WTC11 (cell line): ENCODE measurements around the gene RBM39. TPM values are rescaled to one million over a fixed set of nuclear protein-coding genes. Genes with fewer than 3 reads are reported as not detected.
A peak's percentile ranks its signal among the peaks of the same experiment; 100 is the strongest.

Source experiments
- AFF4 ChIP-seq: sonication (generic); formaldehyde crosslinking; IDR thresholded peaks from 2 replicates; pipeline ENCODE4 v1.8.1; 2023; ENCODE audit warnings: mild to moderate bottlenecking, missing genetic modification reagents, borderline replicate concordance
- CBFB ChIP-seq: sonication (generic); formaldehyde crosslinking; IDR thresholded peaks from 2 replicates; pipeline ENCODE4 v1.8.1; 2022; ENCODE audit warnings: mild to moderate bottlenecking, low read depth, missing genetic modification reagents
- ESRRA ChIP-seq: sonication (generic); formaldehyde crosslinking; IDR thresholded peaks from 2 replicates; pipeline ENCODE4 v1.8.1; 2022; ENCODE audit warnings: mild to moderate bottlenecking, missing genetic modification reagents, borderline replicate concordance
- ETV6 ChIP-seq: sonication (generic); formaldehyde crosslinking; IDR thresholded peaks from 2 replicates; pipeline ENCODE4 v1.8.1; 2022; ENCODE audit warnings: mild to moderate bottlenecking, missing genetic modification reagents
- FOXJ3 ChIP-seq: sonication (generic); formaldehyde crosslinking; IDR thresholded peaks from 2 replicates; pipeline ENCODE4 v1.9.0; 2021; ENCODE audit warnings: missing genetic modification reagents, mild to moderate bottlenecking, borderline replicate concordance
- FOXP1 ChIP-seq: sonication (generic); formaldehyde crosslinking; IDR thresholded peaks from 2 replicates; pipeline ENCODE4 v1.8.0; 2022; ENCODE audit warnings: missing genetic modification reagents, mild to moderate bottlenecking, moderate library complexity, borderline replicate concordance
- HMGA2 ChIP-seq: fragments of 250-450 bp; sonication (Bioruptor Pico); IDR thresholded peaks from 2 replicates; pipeline ENCODE4 v1.4.0; 2021; ENCODE audit warnings: mild to moderate bottlenecking, moderate library complexity
- JUN ChIP-seq: sonication (generic); formaldehyde crosslinking; IDR thresholded peaks from 2 replicates; pipeline ENCODE4 v1.8.0; 2023; ENCODE audit warnings: mild to moderate bottlenecking, missing genetic modification reagents
- MYBL2 ChIP-seq: sonication (generic); formaldehyde crosslinking; IDR thresholded peaks from 2 replicates; pipeline ENCODE4 v1.8.1; 2023; ENCODE audit warnings: mild to moderate bottlenecking, moderate library complexity, missing genetic modification reagents
- NFATC4 ChIP-seq: fragments of 250-450 bp; sonication (Bioruptor Pico); IDR thresholded peaks from 2 replicates; pipeline ENCODE4 v1.9.0; 2021; ENCODE audit warnings: mild to moderate bottlenecking
- NFE2L1 ChIP-seq: sonication (generic); formaldehyde crosslinking; IDR thresholded peaks from 2 replicates; pipeline ENCODE4 v1.8.1; 2023; ENCODE audit warnings: missing genetic modification reagents
- RELA ChIP-seq: sonication (generic); formaldehyde crosslinking; IDR thresholded peaks from 2 replicates; pipeline ENCODE4 v1.8.1; 2022; ENCODE audit warnings: missing genetic modification reagents, mild to moderate bottlenecking, borderline replicate concordance
- RORB ChIP-seq: fragments of 250-450 bp; sonication (Bioruptor Pico); IDR thresholded peaks from 2 replicates; pipeline ENCODE4 v1.9.0; 2021; ENCODE audit warnings: mild to moderate bottlenecking
- STAT6 ChIP-seq: sonication (generic); formaldehyde crosslinking; conservative IDR thresholded peaks from 2 replicates; pipeline ENCODE4 v1.8.1; 2023; ENCODE audit warnings: mild to moderate bottlenecking, low read depth, missing genetic modification reagents, moderate library complexity
- TCF7 ChIP-seq: sonication (generic); formaldehyde crosslinking; IDR thresholded peaks from 2 replicates; pipeline ENCODE4 v1.8.0; 2022; ENCODE audit warnings: mild to moderate bottlenecking, low read depth, missing genetic modification reagents, moderate library complexity
- ZBTB21 ChIP-seq: sonication (generic); formaldehyde crosslinking; IDR thresholded peaks from 2 replicates; pipeline ENCODE4 v1.8.1; 2023; ENCODE audit warnings: mild to moderate bottlenecking, missing genetic modification reagents, borderline replicate concordance
- ZNF232 ChIP-seq: sonication (generic); formaldehyde crosslinking; IDR thresholded peaks from 2 replicates; pipeline ENCODE4 v1.8.0; 2022; ENCODE audit warnings: mild to moderate bottlenecking, missing genetic modification reagents
- ZNF416 ChIP-seq: fragments of 250-450 bp; sonication (Bioruptor Pico); IDR thresholded peaks from 2 replicates; pipeline ENCODE4 v1.9.0; 2021; ENCODE audit warnings: mild to moderate bottlenecking, inconsistent platforms
- ZNF671 ChIP-seq: fragments of 250-450 bp; sonication (Bioruptor Pico); IDR thresholded peaks from 2 replicates; pipeline ENCODE4 v1.8.0; 2021; ENCODE audit warnings: mild to moderate bottlenecking
- total RNA-seq: library from RNA; stranded (reverse); gene quantifications from 3 replicates; pipeline ENCODE4 v1.2.3, GENCODE V29; 2021
- TF ChIP-seq, protein P1 (sequence below): sonication (generic); formaldehyde crosslinking; IDR thresholded peaks from 2 replicates; pipeline ENCODE4 v1.8.0; 2023; ENCODE audit warnings: missing genetic modification reagents
- TF ChIP-seq, protein P2 (sequence below): sonication (generic); formaldehyde crosslinking; IDR thresholded peaks from 2 replicates; pipeline ENCODE4 v1.8.1; 2022; ENCODE audit warnings: low read depth, mild to moderate bottlenecking, moderate library complexity, missing genetic modification reagents, borderline replicate concordance
- TF ChIP-seq, protein P3 (sequence below): sonication (generic); formaldehyde crosslinking; IDR thresholded peaks from 2 replicates; pipeline ENCODE4 v1.8.1; 2023; ENCODE audit warnings: mild to moderate bottlenecking, missing genetic modification reagents, moderate library complexity
- TF ChIP-seq, protein P4 (sequence below): fragments of 250-450 bp; sonication (Bioruptor Pico); IDR thresholded peaks from 2 replicates; pipeline ENCODE4 v1.9.0; 2021; ENCODE audit warnings: mild to moderate bottlenecking
- TF ChIP-seq, protein P5 (sequence below): sonication (generic); formaldehyde crosslinking; IDR thresholded peaks from 2 replicates; pipeline ENCODE4 v1.8.1; 2022; ENCODE audit warnings: missing genetic modification reagents, borderline replicate concordance

The RBM39 gene
- total RNA-seq, 1 experiment from 2014 or later: 231 TPM

GRCh38 chr20:35741892-35742740 lies at the start of gene RBM39 (continued):
- peak; percentile 6; the same call in 1 of the 2 replicates for TF ChIP-seq JUN (CRISPR knock-in tag)
- peak; percentile 73; the same call in 1 of the 2 replicates for TF ChIP-seq ETV6
- TF ChIP-seq, protein P1, sequence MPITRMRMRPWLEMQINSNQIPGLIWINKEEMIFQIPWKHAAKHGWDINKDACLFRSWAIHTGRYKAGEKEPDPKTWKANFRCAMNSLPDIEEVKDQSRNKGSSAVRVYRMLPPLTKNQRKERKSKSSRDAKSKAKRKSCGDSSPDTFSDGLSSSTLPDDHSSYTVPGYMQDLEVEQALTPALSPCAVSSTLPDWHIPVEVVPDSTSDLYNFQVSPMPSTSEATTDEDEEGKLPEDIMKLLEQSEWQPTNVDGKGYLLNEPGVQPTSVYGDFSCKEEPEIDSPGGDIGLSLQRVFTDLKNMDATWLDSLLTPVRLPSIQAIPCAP: 0 out of 2 replicates have a peak, but pooled peaks have one; percentile 29
- peak; percentile 63; the same call in 1 of the 2 replicates for TF ChIP-seq ZNF232
- TF ChIP-seq, protein P2, sequence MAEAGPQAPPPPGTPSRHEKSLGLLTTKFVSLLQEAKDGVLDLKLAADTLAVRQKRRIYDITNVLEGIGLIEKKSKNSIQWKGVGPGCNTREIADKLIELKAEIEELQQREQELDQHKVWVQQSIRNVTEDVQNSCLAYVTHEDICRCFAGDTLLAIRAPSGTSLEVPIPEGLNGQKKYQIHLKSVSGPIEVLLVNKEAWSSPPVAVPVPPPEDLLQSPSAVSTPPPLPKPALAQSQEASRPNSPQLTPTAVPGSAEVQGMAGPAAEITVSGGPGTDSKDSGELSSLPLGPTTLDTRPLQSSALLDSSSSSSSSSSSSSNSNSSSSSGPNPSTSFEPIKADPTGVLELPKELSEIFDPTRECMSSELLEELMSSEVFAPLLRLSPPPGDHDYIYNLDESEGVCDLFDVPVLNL (CRISPR knock-in tag): no peak
- no peak for TF ChIP-seq STAT6
- TF ChIP-seq ESRRA (CRISPR knock-in tag): no peak; the same call in 1 of the 2 replicates
- peak; percentile 26; the same call in 1 of the 2 replicates for TF ChIP-seq NFE2L1 (CRISPR knock-in tag)
- TF ChIP-seq, protein P3, sequence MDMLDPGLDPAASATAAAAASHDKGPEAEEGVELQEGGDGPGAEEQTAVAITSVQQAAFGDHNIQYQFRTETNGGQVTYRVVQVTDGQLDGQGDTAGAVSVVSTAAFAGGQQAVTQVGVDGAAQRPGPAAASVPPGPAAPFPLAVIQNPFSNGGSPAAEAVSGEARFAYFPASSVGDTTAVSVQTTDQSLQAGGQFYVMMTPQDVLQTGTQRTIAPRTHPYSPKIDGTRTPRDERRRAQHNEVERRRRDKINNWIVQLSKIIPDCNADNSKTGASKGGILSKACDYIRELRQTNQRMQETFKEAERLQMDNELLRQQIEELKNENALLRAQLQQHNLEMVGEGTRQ (CRISPR knock-in tag): no peak; the same call in 1 of the 2 replicates
- no peak for TF ChIP-seq CBFB
- TF ChIP-seq HMGA2 (CRISPR knock-in tag): peak; percentile 34; the same call in 1 of the 2 replicates
- no peak for TF ChIP-seq RELA (CRISPR knock-in tag)
- TF ChIP-seq ZNF416: no peak
- TF ChIP-seq RORB (CRISPR knock-in tag): no peak
- no peak for TF ChIP-seq TCF7 (CRISPR knock-in tag)
- TF ChIP-seq ZNF671 (CRISPR knock-in tag): no peak
- no peak for TF ChIP-seq ZBTB21
- no peak for TF ChIP-seq NFATC4 (CRISPR knock-in tag)
- TF ChIP-seq, protein P4, sequence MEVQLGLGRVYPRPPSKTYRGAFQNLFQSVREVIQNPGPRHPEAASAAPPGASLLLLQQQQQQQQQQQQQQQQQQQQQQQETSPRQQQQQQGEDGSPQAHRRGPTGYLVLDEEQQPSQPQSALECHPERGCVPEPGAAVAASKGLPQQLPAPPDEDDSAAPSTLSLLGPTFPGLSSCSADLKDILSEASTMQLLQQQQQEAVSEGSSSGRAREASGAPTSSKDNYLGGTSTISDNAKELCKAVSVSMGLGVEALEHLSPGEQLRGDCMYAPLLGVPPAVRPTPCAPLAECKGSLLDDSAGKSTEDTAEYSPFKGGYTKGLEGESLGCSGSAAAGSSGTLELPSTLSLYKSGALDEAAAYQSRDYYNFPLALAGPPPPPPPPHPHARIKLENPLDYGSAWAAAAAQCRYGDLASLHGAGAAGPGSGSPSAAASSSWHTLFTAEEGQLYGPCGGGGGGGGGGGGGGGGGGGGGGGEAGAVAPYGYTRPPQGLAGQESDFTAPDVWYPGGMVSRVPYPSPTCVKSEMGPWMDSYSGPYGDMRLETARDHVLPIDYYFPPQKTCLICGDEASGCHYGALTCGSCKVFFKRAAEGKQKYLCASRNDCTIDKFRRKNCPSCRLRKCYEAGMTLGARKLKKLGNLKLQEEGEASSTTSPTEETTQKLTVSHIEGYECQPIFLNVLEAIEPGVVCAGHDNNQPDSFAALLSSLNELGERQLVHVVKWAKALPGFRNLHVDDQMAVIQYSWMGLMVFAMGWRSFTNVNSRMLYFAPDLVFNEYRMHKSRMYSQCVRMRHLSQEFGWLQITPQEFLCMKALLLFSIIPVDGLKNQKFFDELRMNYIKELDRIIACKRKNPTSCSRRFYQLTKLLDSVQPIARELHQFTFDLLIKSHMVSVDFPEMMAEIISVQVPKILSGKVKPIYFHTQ: no peak
- peak; percentile 60; the same call in 1 of the 2 replicates for TF ChIP-seq MYBL2 (CRISPR knock-in tag)
- TF ChIP-seq, protein P5, sequence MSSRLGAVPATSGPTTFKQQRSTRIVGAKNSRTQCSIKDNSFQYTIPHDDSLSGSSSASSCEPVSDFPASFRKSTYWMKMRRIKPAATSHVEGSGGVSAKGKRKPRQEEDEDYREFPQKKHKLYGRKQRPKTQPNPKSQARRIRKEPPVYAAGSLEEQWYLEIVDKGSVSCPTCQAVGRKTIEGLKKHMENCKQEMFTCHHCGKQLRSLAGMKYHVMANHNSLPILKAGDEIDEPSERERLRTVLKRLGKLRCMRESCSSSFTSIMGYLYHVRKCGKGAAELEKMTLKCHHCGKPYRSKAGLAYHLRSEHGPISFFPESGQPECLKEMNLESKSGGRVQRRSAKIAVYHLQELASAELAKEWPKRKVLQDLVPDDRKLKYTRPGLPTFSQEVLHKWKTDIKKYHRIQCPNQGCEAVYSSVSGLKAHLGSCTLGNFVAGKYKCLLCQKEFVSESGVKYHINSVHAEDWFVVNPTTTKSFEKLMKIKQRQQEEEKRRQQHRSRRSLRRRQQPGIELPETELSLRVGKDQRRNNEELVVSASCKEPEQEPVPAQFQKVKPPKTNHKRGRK (CRISPR knock-in tag): no peak
- no peak; the same call in 1 of the 2 replicates for TF ChIP-seq AFF4
- TF ChIP-seq FOXJ3: 0 out of 2 replicates have a peak, but pooled peaks have one; percentile 10
- no peak; the same call in 1 of the 2 replicates for TF ChIP-seq FOXP1 (CRISPR knock-in tag)
